ENCODE results near the gene CDK18.

DNA sequence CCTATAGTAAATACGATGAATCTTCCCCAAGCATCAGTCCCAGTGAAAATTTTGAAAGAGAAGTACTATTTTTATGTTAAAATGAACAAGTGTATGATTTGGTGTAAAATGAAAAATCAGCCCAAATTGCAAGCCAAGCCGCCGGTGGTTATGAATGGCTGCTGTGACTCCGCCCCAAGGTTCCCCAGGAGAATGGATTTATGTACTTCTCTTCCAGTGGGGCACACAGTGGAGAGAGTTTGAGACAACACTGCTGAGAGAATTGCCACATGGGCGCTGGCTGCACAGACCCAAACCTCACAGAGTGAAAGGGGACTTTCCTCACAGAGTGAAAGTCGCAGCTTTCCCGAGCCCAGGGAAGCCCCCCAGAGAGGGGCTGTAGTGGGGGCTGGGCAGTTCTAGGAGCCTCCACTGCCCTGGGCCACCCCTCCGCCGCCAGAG lies 24.0 kb downstream of the CDK18 start:
- TF ChIP-seq, protein P1, sequence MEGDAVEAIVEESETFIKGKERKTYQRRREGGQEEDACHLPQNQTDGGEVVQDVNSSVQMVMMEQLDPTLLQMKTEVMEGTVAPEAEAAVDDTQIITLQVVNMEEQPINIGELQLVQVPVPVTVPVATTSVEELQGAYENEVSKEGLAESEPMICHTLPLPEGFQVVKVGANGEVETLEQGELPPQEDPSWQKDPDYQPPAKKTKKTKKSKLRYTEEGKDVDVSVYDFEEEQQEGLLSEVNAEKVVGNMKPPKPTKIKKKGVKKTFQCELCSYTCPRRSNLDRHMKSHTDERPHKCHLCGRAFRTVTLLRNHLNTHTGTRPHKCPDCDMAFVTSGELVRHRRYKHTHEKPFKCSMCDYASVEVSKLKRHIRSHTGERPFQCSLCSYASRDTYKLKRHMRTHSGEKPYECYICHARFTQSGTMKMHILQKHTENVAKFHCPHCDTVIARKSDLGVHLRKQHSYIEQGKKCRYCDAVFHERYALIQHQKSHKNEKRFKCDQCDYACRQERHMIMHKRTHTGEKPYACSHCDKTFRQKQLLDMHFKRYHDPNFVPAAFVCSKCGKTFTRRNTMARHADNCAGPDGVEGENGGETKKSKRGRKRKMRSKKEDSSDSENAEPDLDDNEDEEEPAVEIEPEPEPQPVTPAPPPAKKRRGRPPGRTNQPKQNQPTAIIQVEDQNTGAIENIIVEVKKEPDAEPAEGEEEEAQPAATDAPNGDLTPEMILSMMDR (IDR thresholded peaks at IDR 0.05) = no peak
- TF ChIP-seq POLR2A (IDR thresholded peaks at IDR 0.05) = no peak
